NCI-H2227 (cell line): ENCODE data around the gene CHCHD6.

Source experiments
- DNase-seq: peaks from one replicate; lab custom pipeline; 2025; ENCODE audit not compliant: unreplicated experiment; lab: John Stamatoyannopoulos, UW

Gene CHCHD6

GRCh38 chr3:126742057-126742456 lies 38.0 kb downstream of the CHCHD6 start:
- DNase-seq: no peak

GRCh38 chr3:126743350-126743749 lies 39.3 kb downstream of the CHCHD6 start:
- no peak for DNase-seq

GRCh38 chr3:126743781-126744180 lies 39.7 kb downstream of the CHCHD6 start:
- DNase-seq: no peak

- DNase-seq: no peak
Measured at GRCh38 chr3:126745760-126746394, 41.8 kb downstream of the CHCHD6 start.

GRCh38 chr3:126746395-126747177 lies 42.5 kb downstream of the CHCHD6 start:
- peak; percentile 28 for DNase-seq

GRCh38 chr3:126747768-126748167 lies 43.7 kb downstream of the CHCHD6 start:
- DNase-seq: no peak

GRCh38 chr3:126748701-126749546 lies 44.9 kb downstream of the CHCHD6 start:
- DNase-seq: no peak

GRCh38 chr3:126749547-126749875 lies 45.5 kb downstream of the CHCHD6 start:
- DNase-seq: no peak

GRCh38 chr3:126749931-126750755 lies 46.1 kb downstream of the CHCHD6 start:
- DNase-seq: no peak

- no peak for DNase-seq
Measured at GRCh38 chr3:126750756-126751121, 46.7 kb downstream of the CHCHD6 start.

GRCh38 chr3:126751611-126752302 lies 47.7 kb downstream of the CHCHD6 start:
- DNase-seq: no peak

GRCh38 chr3:126752303-126753190 lies 48.5 kb downstream of the CHCHD6 start:
- DNase-seq: peak; percentile 75

- no peak for DNase-seq
Measured at GRCh38 chr3:126753191-126754160, 49.4 kb downstream of the CHCHD6 start.

GRCh38 chr3:126755866-126756265 lies 51.8 kb downstream of the CHCHD6 start:
- DNase-seq: no peak

GRCh38 chr3:126758026-126758425 lies 54.0 kb downstream of the CHCHD6 start:
- DNase-seq: no peak

GRCh38 chr3:126758882-126759281 lies 54.8 kb downstream of the CHCHD6 start:
- no peak for DNase-seq

- no peak for DNase-seq
Measured at GRCh38 chr3:126760541-126760940, 56.5 kb downstream of the CHCHD6 start.

GRCh38 chr3:126763035-126763434 lies 59.0 kb downstream of the CHCHD6 start:
- DNase-seq: no peak
